Epithelial cell of alveolus of lung (primary cell): ENCODE data around the gene SSTR4. TPM values are rescaled to one million over a fixed set of nuclear protein-coding genes. Genes with fewer than 3 reads are reported as not detected.

Source experiments
- total RNA-seq: library from RNA; depleted of rRNA; stranded (reverse); fragments of >200 nt; gene quantifications from 2 replicates; pipeline ENCODE4 v1.2.1, GENCODE V29; 2015

The SSTR4 gene
- total RNA-seq = not detected in 2 replicates

GRCh38 chr20:23034721-23035671 is at the start of gene SSTR4:
Gene SSTR4 (plus strand): TSS chr20:23035312. CDS start chr20:23035484, 172 bp downstream.

GRCh38 chr20:23049201-23050075 is 14.3 kb downstream of the SSTR4 start, which contains the start of gene THBD:
Gene THBD (minus strand): TSS chr20:23049672. CDS start chr20:23049504, 168 bp downstream.

GRCh38 chr20:23086056-23086566 is 51.0 kb downstream of the SSTR4 start, which contains the start of gene CD93:
Gene CD93 (minus strand): TSS chr20:23086324. CDS start chr20:23086192, 132 bp downstream.

Other genes starting within 250 kb of the SSTR4 start
- gene THBD, start 14.4 kb downstream of the SSTR4 start, total RNA-seq = 6.5 and 156 TPM in 2 replicates
- gene CD93, start 51.0 kb downstream of the SSTR4 start, total RNA-seq = 5.6 and 8.6 TPM in 2 replicates